Activated T-helper 1 cell treated with Interleukin-2 at 50 U/mL for 16 hours (primary cell): ENCODE results near the gene EEPD1.
"Not testable (repeated sequence)": the region's sequence is repeated elsewhere in the genome, so short reads cannot be mapped to it uniquely, and the experiment has no call there.

ENCODE experiments used
- DNase-seq: peaks from one replicate; pipeline ENCODE4 v3.0.0-alpha.2; 2020; ENCODE audit warnings: low read depth

Gene EEPD1

DNA sequence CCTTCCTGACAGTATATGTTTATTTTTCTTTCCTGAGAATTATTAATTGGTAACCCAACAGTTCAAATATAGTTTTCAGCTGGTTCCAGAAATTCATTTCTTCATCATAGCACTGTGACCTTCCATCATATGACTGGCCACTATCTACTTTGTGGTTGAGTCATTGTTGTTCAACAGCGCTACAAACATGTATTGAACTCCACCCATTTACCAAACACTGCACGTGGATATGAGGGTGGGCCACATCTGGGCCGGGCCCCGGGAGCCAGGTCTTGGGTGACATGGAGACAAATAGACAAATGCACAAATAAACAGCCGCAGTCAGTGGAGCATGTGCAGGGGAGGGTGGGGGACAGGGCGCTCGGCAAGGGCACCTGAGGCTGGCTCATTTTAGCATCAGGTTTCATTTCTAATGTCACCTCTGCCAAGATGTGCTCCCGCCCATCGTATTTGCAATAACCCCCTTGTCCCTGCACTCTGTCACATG, 24.0 kb upstream of the EEPD1 start:
- no peak for DNase-seq

DNA sequence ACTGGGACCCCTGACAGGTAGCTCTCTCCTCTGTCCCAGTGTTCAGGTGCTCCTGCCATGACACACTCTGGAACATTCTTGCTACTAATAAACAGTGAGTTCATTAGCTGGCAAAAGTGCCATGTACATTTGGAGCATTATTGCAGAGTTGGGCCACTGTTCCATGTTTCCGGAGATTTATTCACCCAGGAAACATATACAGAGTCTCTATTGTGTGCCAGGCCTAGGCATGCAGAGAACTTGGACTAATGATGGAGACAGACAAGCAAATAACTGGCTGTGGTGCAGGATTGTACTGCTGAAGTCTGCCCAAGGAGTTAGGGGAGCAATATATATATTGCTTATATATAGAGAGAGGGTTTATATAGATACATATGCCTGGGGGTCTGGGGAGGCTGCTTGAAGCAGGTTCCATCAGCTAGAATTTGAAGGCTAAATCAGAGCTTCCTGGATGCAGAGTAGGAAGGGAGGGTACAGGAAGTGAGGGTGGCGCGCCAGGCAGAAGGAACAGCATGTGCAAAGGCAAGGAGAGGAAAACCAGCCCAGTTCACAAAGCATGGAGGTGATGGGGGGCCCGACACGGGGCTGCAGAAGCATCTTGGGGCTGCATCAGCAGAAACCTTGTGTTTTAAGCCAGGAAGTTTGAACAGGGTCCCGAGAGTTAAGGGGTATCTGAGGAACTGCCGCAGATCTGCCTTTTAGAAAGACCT, 22.7 kb upstream of the EEPD1 start:
- no peak for DNase-seq

GRCh38 chr7:36131026-36131425, 22.0 kb upstream of the EEPD1 start:
- DNase-seq: no peak

DNA sequence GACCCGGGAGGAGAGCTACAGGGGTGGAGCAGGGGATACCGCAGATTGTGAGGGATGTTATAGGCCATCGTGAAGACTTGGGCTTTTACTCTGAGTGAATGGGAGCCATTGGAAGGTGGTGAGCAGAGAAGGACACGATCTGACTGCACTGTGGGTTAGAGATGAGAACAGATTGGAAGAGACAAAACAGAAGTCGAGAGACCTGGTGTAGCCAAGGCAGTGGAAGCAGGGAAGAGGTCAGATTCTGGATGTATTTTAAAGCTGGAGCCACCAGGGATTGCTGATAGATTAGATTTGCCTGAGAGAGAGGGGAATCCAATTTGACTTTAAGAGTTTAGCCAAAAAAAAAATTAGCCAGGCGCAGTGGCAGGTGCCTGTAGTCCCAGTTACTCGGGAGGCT, 21.6 kb upstream of the EEPD1 start:
- no peak for DNase-seq

DNA sequence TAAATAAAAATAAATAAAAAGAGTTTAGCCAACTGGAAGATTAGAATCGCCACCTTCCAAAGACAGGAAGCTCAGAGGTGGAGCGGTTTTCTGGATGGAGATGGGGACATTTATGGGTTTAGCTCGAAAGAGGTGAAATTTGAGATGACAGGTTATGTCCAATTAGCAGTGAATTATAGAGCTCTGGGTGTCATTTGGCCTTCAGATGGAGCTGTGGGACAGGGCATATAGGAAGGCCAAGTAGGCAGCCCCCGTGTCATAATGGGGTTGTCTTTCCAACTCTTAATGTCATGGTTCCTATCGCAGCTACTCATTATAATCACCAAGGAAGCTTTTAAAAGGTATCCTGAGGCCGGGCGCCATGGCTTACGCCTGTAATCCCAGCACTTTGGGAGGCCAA, 21.0 kb upstream of the EEPD1 start:
- DNase-seq: no peak

- no peak for DNase-seq
These were observed 17.4 kb upstream of the EEPD1 start for GRCh38 chr7:36135700-36136099.

GRCh38 chr7:36137258-36137657, 15.8 kb upstream of the EEPD1 start:
- no peak for DNase-seq

GRCh38 chr7:36137754-36138153, 15.3 kb upstream of the EEPD1 start:
- DNase-seq: no peak

DNA sequence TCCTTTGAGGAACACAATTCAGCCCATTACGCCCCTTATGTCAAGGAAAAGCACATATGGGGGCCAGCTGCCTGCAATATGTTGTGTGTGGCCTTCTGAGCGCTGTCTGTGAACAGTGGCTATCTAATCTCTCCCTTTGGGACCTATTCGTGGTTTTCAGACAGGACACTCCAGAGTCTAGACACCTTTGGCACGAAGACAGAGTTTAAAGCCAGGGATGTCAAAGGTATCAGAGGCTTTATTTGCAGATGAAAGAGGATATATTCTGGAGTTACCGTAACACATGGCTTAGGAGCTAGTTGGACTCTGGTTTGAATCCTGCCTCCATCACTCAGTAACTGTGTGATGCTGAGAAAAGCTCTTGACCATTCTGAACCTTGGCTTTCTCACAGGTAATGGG, 14.8 kb upstream of the EEPD1 start:
- DNase-seq: no peak

- no peak for DNase-seq
These were observed 11.7 kb upstream of the EEPD1 start for GRCh38 chr7:36141351-36141750.

DNA sequence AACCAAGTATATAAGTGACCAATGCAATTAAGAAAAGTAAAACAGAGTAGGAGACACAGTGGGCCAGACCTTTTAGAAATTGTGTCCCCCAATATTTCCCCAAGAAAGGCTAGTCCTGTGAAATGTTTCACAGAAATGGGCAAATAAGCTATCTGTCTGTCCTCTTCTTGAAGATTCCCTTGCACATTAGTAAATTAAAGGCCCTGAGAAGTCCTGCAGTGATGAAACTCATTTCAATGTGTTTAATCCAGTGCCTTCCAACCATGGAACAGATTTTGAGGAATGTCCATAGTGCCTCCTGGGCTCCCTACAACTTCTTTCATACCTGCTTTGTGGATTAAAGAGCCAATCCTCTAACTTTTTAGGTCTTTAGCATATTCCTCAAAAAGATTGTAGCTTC, 11.2 kb upstream of the EEPD1 start:
- DNase-seq: no peak

DNA sequence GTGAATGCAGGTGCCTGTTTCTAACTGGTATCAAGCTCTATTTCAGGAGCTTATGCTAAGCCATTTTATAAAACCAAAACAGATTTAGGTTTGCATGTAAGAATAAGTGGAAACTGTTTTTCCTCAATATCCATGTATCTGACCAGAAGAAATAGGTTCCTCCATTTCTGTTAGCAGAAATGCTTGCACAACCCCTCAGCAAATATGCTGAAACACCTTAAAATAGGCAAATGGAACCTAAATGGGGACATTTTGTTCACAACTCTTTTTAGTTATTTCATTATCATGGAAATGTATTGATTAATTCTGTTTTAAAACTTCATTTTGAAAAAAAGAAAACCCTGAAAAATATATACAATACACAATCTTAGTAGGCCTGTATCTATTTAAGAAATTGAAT, 8.9 kb upstream of the EEPD1 start:
- DNase-seq: no peak

GRCh38 chr7:36145686-36146085, 7.4 kb upstream of the EEPD1 start:
- DNase-seq: no peak

DNA sequence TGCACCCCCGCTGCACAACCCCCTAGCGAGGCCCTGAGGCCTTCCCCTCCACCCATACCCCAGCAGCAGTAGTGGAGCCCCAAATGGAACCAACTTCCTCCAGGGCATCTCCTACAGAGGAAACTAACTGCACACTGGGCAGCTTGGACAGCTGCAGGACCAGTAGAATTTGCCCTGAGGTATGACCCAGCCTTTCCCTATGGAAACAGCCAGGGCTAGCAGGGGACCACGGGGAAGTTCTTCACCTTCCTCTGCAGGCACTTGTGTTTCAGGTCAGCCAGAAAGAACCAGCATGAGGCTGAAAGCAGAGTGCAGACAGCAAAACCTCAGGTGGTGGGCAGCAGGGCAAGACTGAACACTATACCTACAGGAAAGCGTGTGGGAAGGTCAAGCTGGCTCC, 5.7 kb upstream of the EEPD1 start:
- DNase-seq: no peak

- DNase-seq: no peak
These were observed 4.5 kb upstream of the EEPD1 start for GRCh38 chr7:36148422-36149065.

DNA sequence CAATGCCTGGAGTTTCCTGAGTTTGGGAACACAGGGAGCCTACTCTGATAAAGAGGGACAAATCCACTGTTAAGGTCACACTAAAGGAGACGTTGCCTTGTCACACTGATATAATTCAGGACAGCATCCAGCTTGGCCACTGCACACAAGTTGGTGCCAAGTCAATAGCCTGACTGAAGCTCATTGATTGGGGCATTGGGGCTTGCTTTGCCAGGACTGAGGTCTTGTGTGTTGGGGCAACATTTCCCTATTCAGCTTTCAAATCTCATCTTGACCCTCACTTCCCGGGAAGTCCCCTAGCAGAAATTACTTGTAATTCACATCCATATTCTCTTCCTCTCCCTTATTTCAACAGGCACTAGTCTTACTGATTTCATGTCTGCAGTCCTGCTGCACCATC, 3.8 kb upstream of the EEPD1 start:
- not testable (repeated sequence) for DNase-seq

- DNase-seq: no peak
These were observed 3.2 kb upstream of the EEPD1 start for GRCh38 chr7:36149694-36150452.

- DNase-seq: no peak
These were observed 916 bp upstream of the EEPD1 start for GRCh38 chr7:36151921-36152755.

- DNase-seq: no peak
These were observed 580 bp downstream of the EEPD1 start for GRCh38 chr7:36153571-36154097.

DNA sequence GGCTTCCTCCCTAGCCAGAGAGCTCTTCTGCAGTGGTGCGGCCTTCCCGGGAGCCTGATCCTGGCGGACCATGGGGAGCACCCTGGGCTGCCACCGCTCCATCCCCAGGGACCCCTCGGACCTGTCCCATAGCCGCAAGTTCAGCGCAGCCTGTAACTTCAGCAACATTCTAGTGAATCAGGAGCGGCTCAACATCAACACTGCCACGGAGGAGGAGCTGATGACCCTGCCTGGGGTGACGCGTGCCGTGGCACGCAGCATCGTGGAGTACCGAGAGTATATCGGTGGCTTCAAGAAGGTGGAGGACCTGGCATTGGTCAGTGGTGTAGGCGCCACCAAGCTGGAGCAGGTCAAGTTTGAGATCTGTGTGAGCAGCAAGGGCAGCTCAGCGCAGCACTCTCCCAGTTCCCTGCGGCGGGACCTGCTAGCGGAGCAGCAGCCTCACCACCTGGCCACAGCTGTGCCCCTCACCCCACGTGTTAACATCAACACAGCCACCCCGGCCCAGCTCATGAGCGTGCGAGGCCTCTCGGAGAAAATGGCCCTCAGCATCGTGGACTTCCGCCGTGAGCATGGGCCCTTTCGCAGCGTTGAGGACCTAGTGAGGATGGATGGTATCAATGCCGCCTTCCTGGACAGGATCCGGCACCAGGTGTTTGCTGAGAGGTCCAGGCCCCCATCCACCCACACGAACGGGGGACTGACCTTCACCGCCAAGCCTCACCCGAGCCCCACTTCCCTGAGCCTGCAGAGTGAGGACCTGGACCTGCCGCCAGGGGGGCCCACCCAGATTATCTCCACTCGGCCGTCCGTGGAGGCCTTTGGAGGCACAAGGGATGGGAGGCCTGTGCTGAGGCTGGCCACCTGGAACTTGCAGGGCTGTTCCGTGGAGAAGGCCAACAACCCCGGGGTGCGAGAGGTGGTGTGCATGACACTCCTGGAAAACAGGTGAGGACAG, 1.5 kb downstream of the EEPD1 start:
- DNase-seq: no peak
